Endodermal cell (in vitro differentiated cells): Measurements from ENCODE around the gene MRPL1. TPM values are rescaled to one million over a fixed set of nuclear protein-coding genes. Genes with fewer than 3 reads are reported as not detected.

Experiments
- DNase-seq: peaks from one replicate; pipeline ENCODE4 v3.0.0-alpha.2; 2017
- H3K27ac ChIP-seq: 2 replicates; pipeline ENCODE4 v1.5.1; 2013; ENCODE audit warnings: mild to moderate bottlenecking, low read depth, low read length, moderate library complexity
- H3K27me3 ChIP-seq: 2 replicates; pipeline ENCODE4 v1.6.1; 2013; ENCODE audit warnings: mild to moderate bottlenecking, low read length, moderate library complexity; ENCODE audit not compliant: insufficient read depth, control insufficient read depth, poor library complexity, severe bottlenecking
- H3K36me3 ChIP-seq: 2 replicates; pipeline ENCODE4 v1.7.0; 2013; ENCODE audit warnings: mild to moderate bottlenecking, low read length, moderate library complexity; ENCODE audit not compliant: control insufficient read depth, insufficient read depth
- H3K4me1 ChIP-seq: one replicate; pipeline ENCODE4 v1.7.0; 2013; ENCODE audit warnings: low read length; ENCODE audit not compliant: control insufficient read depth, insufficient read depth
- H3K4me3 ChIP-seq: 2 replicates; pipeline ENCODE4 v1.5.1; 2013; ENCODE audit warnings: mild to moderate bottlenecking, low read length, moderate library complexity
- H3K9ac ChIP-seq: 2 replicates; pipeline ENCODE4 v1.6.1; 2013; ENCODE audit warnings: mild to moderate bottlenecking, low read length, moderate library complexity; ENCODE audit not compliant: poor library complexity, severe bottlenecking; ENCODE audit errors: extremely low read depth
- H3K9me3 ChIP-seq: 2 replicates; pipeline ENCODE4 v1.6.1; 2013; ENCODE audit warnings: mild to moderate bottlenecking, low read length, moderate library complexity; ENCODE audit not compliant: control insufficient read depth
- H3K27ac Mint-ChIP-seq: 2 replicates; pipeline ENCODE4 v1.8.0; 2020; ENCODE audit warnings: mixed read lengths
- H3K27me3 Mint-ChIP-seq: 2 replicates; pipeline ENCODE4 v1.8.0; 2021; ENCODE audit warnings: mild to moderate bottlenecking, mixed read lengths; ENCODE audit not compliant: insufficient read depth
- H3K36me3 Mint-ChIP-seq: 2 replicates; pipeline ENCODE4 v1.8.0; 2020; ENCODE audit warnings: low read depth, mixed read lengths
- H3K4me1 Mint-ChIP-seq: 2 replicates; pipeline ENCODE4 v1.8.0; 2020; ENCODE audit warnings: mixed read lengths
- H3K4me3 Mint-ChIP-seq: 2 replicates; pipeline ENCODE4 v1.8.0; 2020; ENCODE audit warnings: mild to moderate bottlenecking, moderate library complexity, mixed read lengths
- H3K9me3 Mint-ChIP-seq: 2 replicates; pipeline ENCODE4 v1.8.0; 2020; ENCODE audit warnings: mild to moderate bottlenecking, mixed read lengths
- WGBS, 2 experiments: methylation state at CpG; one replicate each; pipeline versions ENCODE4 v1.1.5 to v1.1.7; 2013; ENCODE audit warnings: missing lambda C conversion rate in 2 of 2, mixed read lengths in 1 of 2; ENCODE audit not compliant: insufficient coverage in 1 of 2, insufficient read length in 1 of 2; 5-methylcytosine and 5-hydroxymethylcytosine counted together
- total RNA-seq, 2 donors: library from RNA; stranded (reverse); fragmentation: NEBNext Ultra II Directional in 1 of 2; extraction: Animal tissue kit (Norgen Biotek cat#: 25700) in 1 of 2; gene quantifications; 2 replicates in 1 of 2; 3 replicates in 1 of 2; pipeline ENCODE4 v1.2.1, GENCODE V29; 2021
- TF ChIP-seq, protein P1 (sequence below): fragments of 200-600 bp; sonication (generic); conservative IDR thresholded peaks from 2 replicates; pipeline ENCODE4 v1.5.0; 2021; ENCODE audit warnings: antibody characterized with exemption, mild to moderate bottlenecking

MRPL1 gene
- total RNA-seq, 2 donors from 2014 or later, result 31.7 to 46.4 TPM

DNA sequence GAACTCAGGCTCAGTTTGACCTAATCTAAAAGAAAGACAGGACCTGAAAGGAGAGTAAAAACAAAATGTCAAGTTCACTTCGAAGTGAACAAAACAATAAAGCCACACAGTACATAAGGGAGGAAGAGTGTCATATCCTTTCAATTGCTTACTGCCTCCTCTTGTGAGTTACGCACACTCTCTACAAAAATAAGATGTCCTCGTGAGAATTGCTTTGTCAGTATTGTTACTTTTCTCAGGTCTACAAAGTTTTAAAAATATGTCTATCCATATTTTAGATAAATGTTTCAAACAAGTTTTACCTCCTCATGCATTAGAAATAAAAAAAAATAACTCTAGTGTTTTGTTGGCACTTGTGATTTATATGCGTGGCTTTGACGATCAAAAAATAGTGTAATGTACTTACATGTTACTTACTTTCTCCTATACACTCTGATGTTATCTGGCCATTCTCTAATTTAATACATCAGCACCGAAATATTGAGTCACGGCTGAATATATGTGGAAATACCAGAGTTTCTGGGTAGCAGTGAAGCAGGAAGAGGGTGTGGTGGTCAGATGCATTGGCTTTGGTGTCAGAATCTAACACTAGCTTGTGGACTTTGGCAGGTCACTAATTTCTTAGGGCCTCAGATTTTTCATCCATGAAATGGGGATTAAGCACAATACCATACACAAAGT lies 8.1 kb upstream of the MRPL1 start:
- Mint-ChIP-seq H3K4me3 (no peak overlapping the region), H3K27me3 (no peaks in the 10 kb centered on the region), H3K36me3 (no peaks in the 10 kb centered on the region), H3K27ac (no peak overlapping the region), H3K4me1 (no peaks in the 10 kb centered on the region), H3K9me3 (no peaks in the 10 kb centered on the region)
- Histone ChIP-seq H3K4me1 (no peaks in the 10 kb centered on the region), H3K9ac (no peak overlapping the region), H3K9me3 (no peaks in the 10 kb centered on the region), H3K4me3 (no peak overlapping the region), H3K27ac (no peak overlapping the region), H3K27me3 (no peaks in the 10 kb centered on the region), H3K36me3 (no peaks in the 10 kb centered on the region)
- WGBS, 2 experiments, result 80 to 97% methylated on average over 1 to 7 of the region's 7 CpGs
- TF ChIP-seq, protein P1, sequence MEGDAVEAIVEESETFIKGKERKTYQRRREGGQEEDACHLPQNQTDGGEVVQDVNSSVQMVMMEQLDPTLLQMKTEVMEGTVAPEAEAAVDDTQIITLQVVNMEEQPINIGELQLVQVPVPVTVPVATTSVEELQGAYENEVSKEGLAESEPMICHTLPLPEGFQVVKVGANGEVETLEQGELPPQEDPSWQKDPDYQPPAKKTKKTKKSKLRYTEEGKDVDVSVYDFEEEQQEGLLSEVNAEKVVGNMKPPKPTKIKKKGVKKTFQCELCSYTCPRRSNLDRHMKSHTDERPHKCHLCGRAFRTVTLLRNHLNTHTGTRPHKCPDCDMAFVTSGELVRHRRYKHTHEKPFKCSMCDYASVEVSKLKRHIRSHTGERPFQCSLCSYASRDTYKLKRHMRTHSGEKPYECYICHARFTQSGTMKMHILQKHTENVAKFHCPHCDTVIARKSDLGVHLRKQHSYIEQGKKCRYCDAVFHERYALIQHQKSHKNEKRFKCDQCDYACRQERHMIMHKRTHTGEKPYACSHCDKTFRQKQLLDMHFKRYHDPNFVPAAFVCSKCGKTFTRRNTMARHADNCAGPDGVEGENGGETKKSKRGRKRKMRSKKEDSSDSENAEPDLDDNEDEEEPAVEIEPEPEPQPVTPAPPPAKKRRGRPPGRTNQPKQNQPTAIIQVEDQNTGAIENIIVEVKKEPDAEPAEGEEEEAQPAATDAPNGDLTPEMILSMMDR, result no peak
- DNase-seq, result no peak

DNA sequence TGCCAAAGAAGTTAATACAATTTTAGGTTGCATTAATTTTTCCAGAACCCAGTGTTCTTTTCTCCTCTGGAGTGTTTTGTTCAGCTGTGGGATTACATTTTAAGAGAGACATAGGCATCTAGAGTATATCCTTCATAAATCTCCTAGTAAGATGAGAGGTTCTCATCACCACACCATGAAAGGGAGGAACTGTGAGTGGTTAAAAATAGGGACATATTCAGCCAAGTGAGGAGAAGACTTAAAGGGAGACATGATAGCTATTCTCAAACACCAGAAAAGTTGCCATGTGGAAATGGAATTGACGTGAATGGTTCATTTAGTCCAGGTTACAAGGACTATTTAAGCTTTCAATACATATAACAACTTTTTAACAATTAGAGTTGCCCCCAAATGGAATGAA lies 6.5 kb upstream of the MRPL1 start:
- 94% methylated on average over 1 of the region's 1 CpG; no CpG with 5 or more reads in 1 of the 2 experiments for WGBS, 2 experiments
- Mint-ChIP-seq H3K36me3 (no peaks in the 10 kb centered on the region), H3K9me3 (no peaks in the 10 kb centered on the region), H3K27me3 (no peaks in the 10 kb centered on the region), H3K4me1 (no peaks in the 10 kb centered on the region), H3K4me3 (no peak overlapping the region), H3K27ac (no peak overlapping the region)
- Histone ChIP-seq H3K27me3 (no peaks in the 10 kb centered on the region), H3K36me3 (no peaks in the 10 kb centered on the region), H3K9ac (no peak overlapping the region), H3K4me1 (no peaks in the 10 kb centered on the region), H3K27ac (no peak overlapping the region), H3K9me3 (no peaks in the 10 kb centered on the region), H3K4me3 (no peak overlapping the region)
- TF ChIP-seq, protein P1, result no peak
- no peak for DNase-seq

DNA sequence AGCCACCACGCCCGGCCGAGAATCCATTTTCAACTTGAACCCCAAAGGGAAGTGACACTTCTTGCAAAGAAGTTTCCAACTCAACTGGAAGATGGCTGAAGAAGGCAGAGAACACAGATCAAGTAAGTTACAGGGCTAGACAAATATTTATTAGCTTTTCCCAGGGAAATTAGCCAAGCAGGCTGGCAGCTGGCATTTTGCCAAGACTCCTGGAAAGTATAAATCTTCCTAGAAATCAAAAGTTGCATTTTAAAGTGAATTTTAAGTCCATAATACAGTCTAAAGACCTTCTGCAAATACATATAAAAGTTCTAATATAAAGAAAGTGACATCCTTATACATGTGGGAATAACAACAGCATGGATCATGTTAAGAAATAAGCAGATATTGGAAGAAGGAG lies 3.4 kb upstream of the MRPL1 start:
- Mint-ChIP-seq H3K36me3 (no peaks in the 10 kb centered on the region), H3K4me3 (no peak overlapping the region), H3K4me1 (peaks cover 2% of the 10 kb centered on the region), H3K9me3 (no peaks in the 10 kb centered on the region), H3K27ac (no peak overlapping the region), H3K27me3 (no peaks in the 10 kb centered on the region)
- Histone ChIP-seq H3K9me3 (no peaks in the 10 kb centered on the region), H3K4me3 (no peak overlapping the region), H3K27ac (no peak overlapping the region), H3K36me3 (no peaks in the 10 kb centered on the region), H3K4me1 (peaks cover 4% of the 10 kb centered on the region), H3K9ac (no peak overlapping the region), H3K27me3 (no peaks in the 10 kb centered on the region)
- TF ChIP-seq, protein P1, result no peak
- no peak for DNase-seq
- 98 to 100% methylated on average over 3 of the region's 3 CpGs for WGBS, 2 experiments
